GM10248 (cell line): ENCODE data around the gene SPRR1A.

Source experiments
- CTCF ChIA-PET: fragments of 300-600 bp; sonication (Branson Sonifier 250); formaldehyde crosslinking; extraction: SDS; loops from one replicate; lab custom pipeline; 2021; ENCODE audit warnings: antibody characterized with exemption; lab: Yijun Ruan, JAX
- POLR2A ChIA-PET: fragments of 350-650 bp; sonication (Branson Sonifier 250); formaldehyde crosslinking; extraction: SDS; loops from one replicate; lab custom pipeline; 2020; ENCODE audit warnings: antibody characterized with exemption; lab: Yijun Ruan, JAX
- DNase-seq: peaks from one replicate; pipeline ENCODE4 v3.0.0; 2012; ENCODE audit errors: extremely low spot score
- CTCF ChIP-seq: IDR thresholded peaks from 2 replicates; pipeline ENCODE4 v1.5.1; 2012; ENCODE audit warnings: mild to moderate bottlenecking, low read depth; ENCODE audit errors: extremely low read depth, missing control alignments, control extremely low read depth

SPRR1A gene

GRCh38 chr1:152968248-152968647 is 15.6 kb upstream of the SPRR1A start:
- peak; percentile 36 for DNase-seq
- POLR2A ChIA-PET: no interaction called here
- CTCF ChIA-PET: interaction anchor here (1.5 to 1.6 kb wide), 2 partner anchors 42 to 64 kb away, joined by 4 to 5 read pairs; no protein-coding TSS in a partner anchor
- no peak for TF ChIP-seq CTCF

GRCh38 chr1:152969036-152969435 is 14.8 kb upstream of the SPRR1A start:
- CTCF ChIA-PET: interaction anchor here (1.5 kb wide), 1 partner anchor 63 kb away, joined by 4 read pairs; no protein-coding TSS in a partner anchor
- no peak for DNase-seq
- POLR2A ChIA-PET: no interaction called here
- TF ChIP-seq CTCF: no peak

- ChIA-PET POLR2A (no interaction called here), CTCF (interaction anchor here (1.2 to 1.5 kb wide), 3 partner anchors 9 to 283 kb away, joined by 3 read pairs; no protein-coding TSS in a partner anchor)
- TF ChIP-seq CTCF: no peak
- DNase-seq: no peak
Measured at GRCh38 chr1:152970495-152970894, 13.4 kb upstream of the SPRR1A start, which contains the start of gene SPRR4. Gene SPRR4, plus strand, starts transcription at chr1:152970648. Its CDS starts 1,243 bp downstream, at chr1:152971891.

- CTCF ChIA-PET: interaction anchor here (1.1 kb wide), 1 partner anchor 95 kb away, joined by 3 read pairs; no protein-coding TSS in a partner anchor
- no peak for TF ChIP-seq CTCF
- POLR2A ChIA-PET: no interaction called here
- no peak for DNase-seq
Measured at GRCh38 chr1:152972196-152972886, 11.5 kb upstream of the SPRR1A start.

GRCh38 chr1:152976688-152977087 is 7.2 kb upstream of the SPRR1A start:
- no peak for DNase-seq
- ChIA-PET POLR2A (no interaction called here), CTCF (interaction anchor here (0.9 kb wide), 2 partner anchors 51 to 252 kb away, joined by 3 read pairs; no protein-coding TSS in a partner anchor)
- no peak for TF ChIP-seq CTCF

GRCh38 chr1:152977614-152978013 is 6.3 kb upstream of the SPRR1A start:
- ChIA-PET POLR2A (no interaction called here), CTCF (no interaction called here)
- no peak for TF ChIP-seq CTCF
- DNase-seq: no peak
